Muscle layer of colon (tissue), 2 donors: ENCODE measurements around the gene PSMD6.
A peak's percentile ranks its signal among the peaks of the same experiment; 100 is the strongest.

Experiments
- H3K27ac ChIP-seq: one replicate; pipeline ENCODE4 v1.7.0; 2013; ENCODE audit warnings: low read depth, mild to moderate bottlenecking, low read length, moderate library complexity
- H3K27me3 ChIP-seq, 2 donors: one replicate each; pipeline ENCODE4 v1.7.0; 2013; ENCODE audit warnings: low read length in 2 of 2, mild to moderate bottlenecking in 2 of 2; ENCODE audit not compliant: insufficient read depth in 2 of 2, control insufficient read depth in 1 of 2
- H3K36me3 ChIP-seq: one replicate; pipeline ENCODE4 v1.7.0; 2013; ENCODE audit warnings: mild to moderate bottlenecking, low read length; ENCODE audit not compliant: insufficient read depth
- H3K4me1 ChIP-seq: one replicate; pipeline ENCODE4 v1.7.0; 2013; ENCODE audit warnings: mild to moderate bottlenecking, low read length; ENCODE audit not compliant: insufficient read depth
- H3K4me3 ChIP-seq, 2 donors: one replicate each; pipeline ENCODE4 v1.7.0; 2013; ENCODE audit warnings: low read length in 2 of 2, low read depth in 1 of 2, mild to moderate bottlenecking in 1 of 2, moderate library complexity in 1 of 2
- H3K9ac ChIP-seq: one replicate; pipeline ENCODE4 v1.7.0; 2013; ENCODE audit warnings: low read length
- H3K9me3 ChIP-seq: one replicate; pipeline ENCODE4 v1.7.0; 2013; ENCODE audit warnings: mild to moderate bottlenecking, low read length
- donor health status: abdominal sarcoma.
- donor health status: Adenocarcinoma of cecum.

PSMD6 gene

DNA sequence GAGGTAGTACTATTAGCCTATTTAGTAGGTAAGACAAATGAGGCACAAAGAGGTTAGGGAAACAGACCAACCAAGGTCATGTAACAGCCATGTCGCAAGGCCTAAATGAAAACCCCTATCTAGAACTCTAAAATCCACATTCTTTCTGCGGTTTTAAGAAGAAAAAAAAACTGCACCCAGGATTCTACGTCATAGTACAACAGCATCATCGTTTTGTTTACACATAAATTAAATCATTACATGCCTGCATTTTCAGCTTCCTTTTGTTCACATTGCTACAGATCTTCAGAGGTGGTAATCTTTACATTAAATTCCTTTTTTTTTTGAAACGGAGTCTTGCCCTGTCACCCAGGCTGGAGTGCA, 548 bp upstream of the PSMD6 start:
- Histone ChIP-seq H3K4me1 (peaks cover 20% of the 10 kb centered on the region), H3K27me3 (no peaks in the 10 kb centered on the region), H3K27ac (peak overlapping the region; percentile 4), H3K4me3 (peak overlapping the region; percentile 94 to 98), H3K9me3 (no peaks in the 10 kb centered on the region), H3K36me3 (peaks cover 18% of the 10 kb centered on the region), H3K9ac (peak overlapping the region; percentile 60)

- Histone ChIP-seq H3K27me3 (no peaks in the 10 kb centered on the region), H3K4me1 (peaks cover 20% of the 10 kb centered on the region), H3K36me3 (peaks cover 30% of the 10 kb centered on the region), H3K27ac (peak overlapping the region; percentile 88), H3K4me3 (peak overlapping the region; percentile 94 to 98), H3K9ac (peak overlapping the region; percentile 72), H3K9me3 (no peaks in the 10 kb centered on the region)
Observed at GRCh38 chr3:64022451-64023186, 675 bp downstream of the PSMD6 start.

DNA sequence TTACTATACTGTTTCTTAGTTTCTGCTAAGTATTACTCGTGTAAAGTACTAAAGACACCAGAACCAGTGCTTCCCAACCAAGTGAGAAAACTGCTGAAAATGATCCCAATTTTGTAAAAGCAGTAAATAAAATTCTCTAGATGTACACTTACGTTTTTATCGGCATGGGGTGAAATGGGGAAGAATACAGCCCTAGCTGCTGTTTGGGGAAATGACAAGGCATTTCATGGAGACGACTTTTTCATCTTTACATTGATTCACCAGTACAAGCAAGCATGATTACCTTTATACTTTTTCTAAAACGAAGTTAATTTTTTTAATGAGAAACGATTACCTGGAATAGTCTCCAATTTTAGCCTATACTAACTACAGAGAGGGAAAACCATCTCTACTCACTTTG, 1.4 kb downstream of the PSMD6 start:
- H3K4me3 ChIP-seq, result peak overlapping the region in 1 of 2 donors; percentile 94
- H3K9me3 ChIP-seq, result no peaks in the 10 kb centered on the region
- peaks cover 37% of the 10 kb centered on the region for H3K36me3 ChIP-seq
- H3K27me3 ChIP-seq, result no peaks in the 10 kb centered on the region
- H3K27ac ChIP-seq, result no peak overlapping the region
- peak overlapping the region; percentile 72 for H3K9ac ChIP-seq
- peaks cover 20% of the 10 kb centered on the region for H3K4me1 ChIP-seq

- no peaks in the 10 kb centered on the region for H3K27me3 ChIP-seq
- H3K27ac ChIP-seq, result no peak overlapping the region
- H3K4me3 ChIP-seq, result no peak overlapping the region
- H3K9ac ChIP-seq, result no peak overlapping the region
- H3K36me3 ChIP-seq, result peaks cover 46% of the 10 kb centered on the region
- no peaks in the 10 kb centered on the region for H3K9me3 ChIP-seq
- peaks cover 20% of the 10 kb centered on the region for H3K4me1 ChIP-seq
Observed at GRCh38 chr3:64019879-64020278, 3.4 kb downstream of the PSMD6 start.

DNA sequence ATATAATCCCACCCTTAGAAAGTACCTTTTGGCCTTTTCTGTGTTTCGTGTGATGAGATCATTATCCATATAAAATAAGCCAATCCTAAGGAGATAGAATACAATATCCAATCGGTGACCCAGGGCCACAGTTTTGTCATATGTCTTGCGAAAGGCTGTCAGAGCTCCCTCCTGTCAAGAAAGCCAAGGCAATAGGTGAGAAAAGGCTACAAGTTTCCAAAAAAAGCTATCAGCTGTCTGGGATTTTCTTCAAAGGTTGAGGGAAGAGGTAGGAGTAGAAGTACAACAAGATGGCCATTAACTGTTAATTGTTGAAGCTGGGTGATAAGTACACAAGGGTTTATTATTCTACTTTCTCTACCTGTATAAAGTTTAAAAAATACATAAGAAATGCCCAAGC, 4.0 kb downstream of the PSMD6 start:
- Histone ChIP-seq H3K4me1 (peaks cover 20% of the 10 kb centered on the region), H3K27ac (no peak overlapping the region), H3K36me3 (peaks cover 52% of the 10 kb centered on the region)

DNA sequence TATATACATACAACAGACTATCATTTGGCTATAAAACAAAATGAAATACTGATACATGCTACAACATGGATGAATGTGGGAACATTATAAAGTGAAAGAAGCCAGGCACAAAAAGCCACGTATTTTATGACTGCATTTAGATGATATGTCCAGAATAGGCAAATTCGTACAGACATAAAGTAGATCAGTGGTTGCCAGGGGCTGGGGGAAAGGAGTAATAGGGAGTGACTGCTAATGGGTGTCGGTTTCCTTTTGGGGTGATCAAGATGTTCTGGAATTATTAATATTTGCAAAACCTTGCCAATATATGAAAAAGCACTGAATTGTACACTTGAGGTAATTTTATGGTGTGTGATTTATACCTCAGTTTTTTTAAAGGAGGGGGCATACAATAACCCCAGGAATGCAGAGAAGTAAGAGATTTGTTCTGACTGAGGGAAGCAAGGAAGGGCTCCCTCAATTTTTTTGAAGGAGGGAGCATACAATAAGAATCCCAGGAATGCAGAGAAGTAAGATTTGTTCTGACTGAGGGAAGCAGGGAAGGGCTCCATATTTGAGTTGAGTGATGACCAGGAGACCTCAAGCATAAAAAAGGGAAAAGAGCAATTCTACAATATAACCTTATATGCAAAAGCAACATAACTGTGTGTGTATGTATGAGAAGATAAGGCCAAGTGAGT, 6.2 kb downstream of the PSMD6 start:
- Histone ChIP-seq H3K4me1 (peaks cover 9% of the 10 kb centered on the region), H3K9me3 (no peaks in the 10 kb centered on the region), H3K9ac (no peak overlapping the region), H3K27me3 (no peaks in the 10 kb centered on the region), H3K4me3 (no peak overlapping the region), H3K36me3 (peaks cover 73% of the 10 kb centered on the region), H3K27ac (no peak overlapping the region)

More for the DNA sequence above, 4.0 kb downstream of the PSMD6 start:
- H3K4me3 ChIP-seq, result no peak overlapping the region
- H3K9ac ChIP-seq, result no peak overlapping the region
- no peaks in the 10 kb centered on the region for H3K9me3 ChIP-seq
- no peaks in the 10 kb centered on the region for H3K27me3 ChIP-seq

- Histone ChIP-seq H3K36me3 (peaks cover 84% of the 10 kb centered on the region), H3K9ac (no peak overlapping the region), H3K27me3 (no peaks in the 10 kb centered on the region), H3K4me1 (no peaks in the 10 kb centered on the region), H3K27ac (no peak overlapping the region), H3K4me3 (no peak overlapping the region), H3K9me3 (no peaks in the 10 kb centered on the region)
Observed at GRCh38 chr3:64011685-64012084, 11.6 kb downstream of the PSMD6 start.

- peaks cover 94% of the 10 kb centered on the region for H3K36me3 ChIP-seq
- H3K9ac ChIP-seq, result no peak overlapping the region
- no peak overlapping the region for H3K27ac ChIP-seq
- H3K4me1 ChIP-seq, result no peaks in the 10 kb centered on the region
- no peaks in the 10 kb centered on the region for H3K9me3 ChIP-seq
- no peak overlapping the region for H3K4me3 ChIP-seq
- no peaks in the 10 kb centered on the region for H3K27me3 ChIP-seq
Observed at GRCh38 chr3:64010199-64010598, 13.1 kb downstream of the PSMD6 start.

DNA sequence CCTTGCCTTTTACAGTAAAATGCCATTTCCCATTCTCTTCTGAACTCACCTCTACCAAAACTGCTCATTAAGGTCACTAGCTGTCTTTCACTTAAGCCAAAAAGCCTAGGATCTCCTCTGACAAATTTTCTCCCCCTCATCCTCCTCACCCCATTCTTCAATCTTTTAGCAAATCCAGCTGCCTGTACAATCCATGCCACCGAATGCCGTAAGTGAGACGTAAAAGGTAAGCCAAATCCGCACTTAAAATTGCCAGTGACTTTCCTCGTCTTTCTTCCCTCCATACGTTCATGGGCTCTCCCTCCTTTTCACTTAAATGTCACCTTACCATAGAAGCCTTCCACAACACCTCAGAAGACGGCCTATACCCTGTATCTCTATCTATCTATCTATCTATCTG, 13.8 kb downstream of the PSMD6 start:
- Histone ChIP-seq H3K36me3 (peaks cover 93% of the 10 kb centered on the region), H3K9me3 (no peaks in the 10 kb centered on the region), H3K27me3 (no peaks in the 10 kb centered on the region), H3K4me3 (no peak overlapping the region), H3K9ac (no peak overlapping the region), H3K4me1 (no peaks in the 10 kb centered on the region), H3K27ac (no peak overlapping the region)

- Histone ChIP-seq H3K27me3 (no peaks in the 10 kb centered on the region), H3K36me3 (peaks cover 85% of the 10 kb centered on the region)
Observed at GRCh38 chr3:64008487-64009351, 14.6 kb downstream of the PSMD6 start.

GRCh38 chr3:64008017-64008416, 15.3 kb downstream of the PSMD6 start:
- Histone ChIP-seq H3K27ac (no peak overlapping the region), H3K4me3 (no peak overlapping the region), H3K9me3 (no peaks in the 10 kb centered on the region), H3K36me3 (peaks cover 79% of the 10 kb centered on the region), H3K27me3 (no peaks in the 10 kb centered on the region), H3K4me1 (no peaks in the 10 kb centered on the region), H3K9ac (no peak overlapping the region)

More at GRCh38 chr3:64008487-64009351, 14.6 kb downstream of the PSMD6 start:
- no peak overlapping the region for H3K9ac ChIP-seq
- no peak overlapping the region for H3K27ac ChIP-seq
- no peak overlapping the region for H3K4me3 ChIP-seq
- H3K4me1 ChIP-seq, result no peaks in the 10 kb centered on the region
- H3K9me3 ChIP-seq, result no peaks in the 10 kb centered on the region
